NCI-H2029 treated with DMSO at 0.1 percent for 48 hours (cell line): Measurements from ENCODE around the gene METTL24.

Experiments
- DNase-seq: peaks from one replicate; lab custom pipeline; 2025; lab: John Stamatoyannopoulos, UW

METTL24 gene

GRCh38 chr6:110357664-110358552, at the start of gene METTL24:
METTL24 (minus strand) TSS chr6:110358349; CDS start chr6:110358272, 77 bp downstream.
- DNase-seq: no peak

GRCh38 chr6:110404607-110405006, 46.5 kb upstream of the METTL24 start:
- DNase-seq: no peak

GRCh38 chr6:110401585-110402176, 43.5 kb upstream of the METTL24 start:
- DNase-seq: no peak

GRCh38 chr6:110400208-110400607, 42.1 kb upstream of the METTL24 start:
- no peak for DNase-seq

GRCh38 chr6:110399219-110400071, 41.3 kb upstream of the METTL24 start:
- DNase-seq: no peak

- DNase-seq: no peak
Measured at GRCh38 chr6:110398778-110399177, 40.6 kb upstream of the METTL24 start.

- no peak for DNase-seq
Measured at GRCh38 chr6:110395221-110395620, 37.1 kb upstream of the METTL24 start.

GRCh38 chr6:110394409-110394808, 36.3 kb upstream of the METTL24 start:
- no peak for DNase-seq

GRCh38 chr6:110392727-110393126, 34.6 kb upstream of the METTL24 start:
- no peak for DNase-seq

- no peak for DNase-seq
Measured at GRCh38 chr6:110390404-110390803, 32.3 kb upstream of the METTL24 start.

- DNase-seq: no peak
Measured at GRCh38 chr6:110389689-110390382, 31.7 kb upstream of the METTL24 start.

GRCh38 chr6:110387986-110388385, 29.8 kb upstream of the METTL24 start:
- DNase-seq: no peak

GRCh38 chr6:110385458-110385863, 27.3 kb upstream of the METTL24 start:
- no peak for DNase-seq

- DNase-seq: no peak
Measured at GRCh38 chr6:110378552-110378951, 20.4 kb upstream of the METTL24 start.

- DNase-seq: no peak
Measured at GRCh38 chr6:110369066-110369465, 10.9 kb upstream of the METTL24 start.

- no peak for DNase-seq
Measured at GRCh38 chr6:110368284-110368683, 10.1 kb upstream of the METTL24 start.

- no peak for DNase-seq
Measured at GRCh38 chr6:110367825-110368224, 9.7 kb upstream of the METTL24 start.

GRCh38 chr6:110366975-110367374, 8.8 kb upstream of the METTL24 start:
- no peak for DNase-seq

GRCh38 chr6:110366256-110366655, 8.1 kb upstream of the METTL24 start:
- no peak for DNase-seq

- DNase-seq: no peak
Measured at GRCh38 chr6:110364364-110365105, 6.4 kb upstream of the METTL24 start.

GRCh38 chr6:110363748-110364147, 5.6 kb upstream of the METTL24 start:
- DNase-seq: no peak
